Measurements from ENCODE around the gene PHLDB2. TPM values are rescaled to one million over a fixed set of nuclear protein-coding genes. Genes with fewer than 3 reads are reported as not detected.

Gene PHLDB2
- total and polyA plus RNA-seq, 2 of the 4 experiments (the other 2 are of a cell fraction), result 10.6 to 28.7 TPM

DNA sequence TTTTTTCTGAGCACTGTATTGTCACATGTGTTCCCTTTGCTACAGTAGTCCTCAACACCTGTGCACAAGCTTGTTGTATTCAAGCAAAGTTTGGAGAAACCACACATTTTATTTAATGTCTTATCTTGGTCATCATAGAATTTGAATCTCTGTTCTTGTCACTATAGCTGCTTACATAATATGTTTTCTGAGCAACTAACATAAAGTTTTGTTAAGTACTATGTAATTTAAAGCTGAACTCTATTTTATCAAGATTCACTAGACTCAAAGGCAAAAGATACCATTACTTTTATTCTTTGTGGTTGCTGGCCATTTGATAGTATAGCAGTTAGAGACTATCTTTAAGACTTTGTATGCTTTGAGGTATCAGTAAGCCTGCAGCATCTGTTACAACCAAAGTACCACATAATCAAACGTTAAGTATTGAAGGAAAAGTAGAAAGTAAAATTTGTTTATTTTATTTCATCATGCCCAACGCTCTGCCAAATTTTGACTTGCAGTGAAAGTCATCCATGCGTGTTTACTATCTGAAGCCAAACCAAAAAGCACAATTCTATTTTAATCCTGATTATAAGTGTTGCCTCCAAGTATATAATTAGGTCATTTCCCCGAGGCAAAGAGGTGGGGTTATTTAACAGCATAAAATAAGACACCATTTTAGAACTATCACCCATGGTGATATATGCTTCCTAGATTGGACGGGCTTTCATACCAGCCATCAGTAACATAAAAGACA, 109.4 kb downstream of the PHLDB2 start (continued):
- TF ChIP-seq BHLHE40 (IDR thresholded peaks at IDR 0.05; ENCODE audit: low read depth, low read length), result no peak
- no peak for TF ChIP-seq POLR2A (IDR thresholded peaks at IDR 0.05; ENCODE audit: low read depth, low read length)

GRCh38 chr3:111970376-111970775, 111.3 kb downstream of the PHLDB2 start:
- Histone ChIP-seq H2AK9ac (replicated peaks; ENCODE audit: low read depth, low read length, poor library complexity) (no peak overlapping the region), H2AFZ (replicated peaks; ENCODE audit: low read length, poor library complexity) (no peak overlapping the region), H2BK20ac (ENCODE audit: low read depth, low read length) (no peak overlapping the region), H2AK5ac (ENCODE audit: low read depth, low read length) (no peak overlapping the region), H3K56ac (ENCODE audit: extremely low read depth, insufficient read depth, low read length) (no peak overlapping the region), H3K27ac (ENCODE audit: insufficient read depth, low read length) (no peak overlapping the region), H3K36me3 (ENCODE audit: control insufficient read depth, insufficient read depth, low read length) (peaks cover 3% of the 10 kb centered on the region), H3K9me3 (ENCODE audit: control insufficient read depth, insufficient read depth, low read length) (no peaks in the 10 kb centered on the region), H3K14ac (replicated peaks; ENCODE audit: low read depth, low read length) (no peak overlapping the region), H3K4me1 (ENCODE audit: control insufficient read depth, insufficient read depth, low read length) (no peaks in the 10 kb centered on the region), H2BK15ac (ENCODE audit: low read depth, low read length) (no peak overlapping the region), H3K23ac (ENCODE audit: low read depth, low read length) (no peak overlapping the region), H3K79me1 (ENCODE audit: low read depth in 1 of 2, low read length in 2 of 2) (no peaks in the 10 kb centered on the region), H3K4ac (ENCODE audit: low read depth, low read length) (no peak overlapping the region), H2BK5ac (ENCODE audit: low read depth, low read length, poor library complexity, severe bottlenecking) (no peak overlapping the region), H3K27me3 (ENCODE audit: control insufficient read depth, insufficient read depth, low read length) (no peaks in the 10 kb centered on the region), H4K91ac (ENCODE audit: insufficient read depth, low read depth, low read length) (no peak overlapping the region), H4K5ac (ENCODE audit: low read depth, low read length) (no peak overlapping the region), H2BK120ac (ENCODE audit: low read depth, low read length) (no peak overlapping the region), H3K9ac (ENCODE audit: low read depth, low read length) (no peak overlapping the region), H4K20me1 (ENCODE audit: insufficient read depth, low read length) (no peaks in the 10 kb centered on the region), H3K4me2 (ENCODE audit: low read depth, low read length) (no peak overlapping the region), H4K8ac (ENCODE audit: low read depth in 2 of 2, low read length in 2 of 2) (no peak overlapping the region), H3K9me1 (ENCODE audit: insufficient read depth, low read length) (no peaks in the 10 kb centered on the region), H3K4me3 (ENCODE audit: insufficient read depth, low read depth, low read length) (no peak overlapping the region), H3K18ac (ENCODE audit: low read depth, low read length) (no peak overlapping the region)
- DNase-seq, result no peak
- dilution Hi-C loops (cut with HindIII; ENCODE audit: low sequenced_read_pairs, unreplicated experiment) (loop anchor here (25.0 kb wide), 1 partner anchor 258 kb away; no protein-coding TSS in a partner anchor), in situ Hi-C loops (cut with MboI; ENCODE audit: low sequenced_read_pairs) (loop anchor here (5.0 to 25.0 kb wide), 2 partner anchors 253 to 383 kb away; partner anchors contain the start of gene ZBED2), intact Hi-C loops (cut with micrococcal nuclease) (no loop called here)
- no TSS peak for BruUV-seq (replicated peaks)
- no peak for TF ChIP-seq RCOR1 (IDR thresholded peaks at IDR 0.05; ENCODE audit: insufficient replicate concordance, low read length)
- WGBS, 2 experiments (ENCODE audit: extremely low coverage in 2 of 2, insufficient read length in 1 of 2), result no CpG with 5 or more reads among the region's 3 CpGs
- ATAC-seq (ENCODE audit: low read depth), result no peak
- ChIA-PET CTCF (interaction anchor here (1.0 kb wide), 1 partner anchor 8 kb away, joined by 3 read pairs; the partner anchor contains the start of gene ABHD10), POLR2A (ENCODE audit: unreplicated experiment) (no interaction called here)

Data from IMR-90 (cell line).